Neural progenitor cell (in vitro differentiated cells): ENCODE measurements around the gene ADCY2.

Experiments used
- CTCF ChIP-seq: fragments of 200-600 bp; sonication (generic); IDR thresholded peaks from 2 replicates; pipeline ENCODE4 v1.5.1; 2017; ENCODE audit warnings: antibody characterized with exemption, mild to moderate bottlenecking
- EZH2 ChIP-seq: fragments of 200-600 bp; sonication (generic); IDR thresholded peaks from 2 replicates; pipeline ENCODE4 v1.6.1; 2017; ENCODE audit warnings: antibody characterized with exemption, mild to moderate bottlenecking, moderate library complexity

DNA sequence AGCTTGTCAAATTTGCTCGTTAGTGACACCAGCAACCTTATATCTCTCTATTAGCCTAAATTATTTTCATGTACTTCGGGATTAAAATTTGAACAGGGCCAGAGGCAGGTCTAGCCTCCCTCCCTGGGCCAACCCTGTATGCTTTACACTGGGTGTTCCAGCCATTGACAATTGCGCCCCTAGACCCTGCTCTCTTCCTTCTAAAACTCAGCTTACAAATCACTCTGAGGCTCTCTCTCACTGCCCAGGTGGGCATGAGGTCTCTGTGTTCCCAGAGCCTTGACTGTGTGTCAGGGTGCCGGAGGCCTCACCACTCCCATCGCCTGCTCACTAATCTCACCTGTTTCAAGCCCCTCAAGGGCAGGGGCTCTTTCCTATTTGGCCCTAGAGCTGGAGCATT is 461.4 kb downstream of the ADCY2 start:
- TF ChIP-seq CTCF (no peak), EZH2 (no peak)
